GM21529 (cell line): ENCODE results near the gene SPARCL1.

ENCODE experiments used
- ATAC-seq: cut with Tn5 transposase; IDR thresholded peaks from one replicate; pipeline ENCODE4 v1.9.1; 2021; ENCODE audit not compliant: unreplicated experiment

The SPARCL1 gene

GRCh38 chr4:87541956-87542709, 13.0 kb upstream of the SPARCL1 start:
- ATAC-seq = no peak

- no peak for ATAC-seq
Measured at GRCh38 chr4:87541521-87541920, 12.3 kb upstream of the SPARCL1 start.

GRCh38 chr4:87540146-87541058, 11.2 kb upstream of the SPARCL1 start:
- ATAC-seq = no peak

DNA sequence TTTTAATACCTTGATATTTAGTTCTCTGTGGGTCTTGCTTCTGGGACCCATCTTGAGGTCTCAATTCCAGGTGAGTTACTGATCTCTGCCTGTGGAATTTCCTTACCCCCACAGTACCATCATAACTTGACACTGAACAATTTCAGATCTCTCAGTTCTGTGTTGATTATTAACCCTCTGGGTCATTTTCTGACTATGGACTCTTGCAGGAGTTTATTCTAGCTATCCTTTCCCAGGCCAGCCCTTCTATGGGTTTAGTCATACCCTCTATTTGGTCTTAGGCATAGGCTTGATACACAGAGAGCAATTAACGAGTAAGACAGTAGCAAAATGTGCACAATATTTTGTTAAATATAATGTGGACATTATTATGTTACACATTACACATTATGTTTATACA, 3.7 kb upstream of the SPARCL1 start:
- no peak for ATAC-seq

DNA sequence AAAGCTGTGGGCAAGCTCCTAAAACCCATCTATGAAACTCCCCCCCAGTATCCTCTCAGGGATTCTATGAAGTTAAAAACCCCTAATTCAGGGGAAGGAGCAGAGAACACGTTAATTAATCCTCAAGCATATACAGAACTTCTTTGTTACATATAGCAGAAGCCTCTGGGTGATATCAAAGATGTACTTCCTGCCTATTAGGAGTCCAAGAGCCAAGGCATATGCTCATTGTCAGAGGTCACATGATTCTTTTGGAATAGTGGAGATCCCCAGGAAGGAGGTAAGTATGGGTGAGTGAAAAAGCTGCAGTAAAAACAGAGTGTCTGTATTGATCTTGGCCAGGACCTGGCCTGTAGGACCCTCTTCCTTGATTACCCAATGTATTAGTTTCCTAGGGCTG, 2.9 kb upstream of the SPARCL1 start:
- no peak for ATAC-seq

DNA sequence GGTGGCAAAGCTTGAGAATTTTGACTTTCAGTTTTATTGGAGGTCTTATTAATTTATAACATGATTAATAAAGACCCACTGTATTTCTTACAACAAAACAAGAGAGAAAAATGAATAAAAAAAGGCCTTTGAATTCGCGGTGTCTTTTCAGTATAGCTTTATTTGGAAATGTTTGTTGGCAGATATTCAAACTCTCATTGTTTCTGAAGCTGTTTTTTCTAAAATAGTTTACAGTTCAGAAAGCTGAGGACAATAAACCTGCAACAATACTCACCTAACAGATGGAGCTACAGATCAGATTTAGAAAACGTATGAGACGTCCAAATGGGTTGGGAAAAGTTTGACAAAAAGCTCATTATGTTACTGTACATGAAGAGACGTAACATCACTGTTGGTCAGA, 2.4 kb upstream of the SPARCL1 start:
- ATAC-seq = no peak

GRCh38 chr4:87530868-87531267, 1.7 kb upstream of the SPARCL1 start:
- no peak for ATAC-seq

DNA sequence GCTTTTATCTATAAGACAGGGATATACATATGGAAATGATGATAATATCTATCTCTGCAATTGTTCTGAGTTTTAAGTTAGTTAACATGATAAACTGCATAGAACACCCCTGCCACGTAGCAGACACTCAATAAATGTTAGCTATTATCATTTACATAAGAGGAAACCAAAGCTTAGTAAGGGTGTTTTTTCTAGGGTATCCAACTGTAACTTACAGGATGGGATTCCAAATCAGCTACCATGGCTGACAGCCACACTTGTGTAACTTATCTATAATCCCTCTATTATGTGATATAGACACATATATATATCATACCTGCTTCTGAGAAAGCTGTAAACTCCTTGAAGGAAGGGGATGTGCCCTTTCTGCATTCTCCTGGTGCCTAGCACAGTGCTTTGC, 1.1 kb upstream of the SPARCL1 start:
- ATAC-seq = no peak

- no peak for ATAC-seq
Measured at GRCh38 chr4:87527431-87528220, 1.6 kb downstream of the SPARCL1 start.

DNA sequence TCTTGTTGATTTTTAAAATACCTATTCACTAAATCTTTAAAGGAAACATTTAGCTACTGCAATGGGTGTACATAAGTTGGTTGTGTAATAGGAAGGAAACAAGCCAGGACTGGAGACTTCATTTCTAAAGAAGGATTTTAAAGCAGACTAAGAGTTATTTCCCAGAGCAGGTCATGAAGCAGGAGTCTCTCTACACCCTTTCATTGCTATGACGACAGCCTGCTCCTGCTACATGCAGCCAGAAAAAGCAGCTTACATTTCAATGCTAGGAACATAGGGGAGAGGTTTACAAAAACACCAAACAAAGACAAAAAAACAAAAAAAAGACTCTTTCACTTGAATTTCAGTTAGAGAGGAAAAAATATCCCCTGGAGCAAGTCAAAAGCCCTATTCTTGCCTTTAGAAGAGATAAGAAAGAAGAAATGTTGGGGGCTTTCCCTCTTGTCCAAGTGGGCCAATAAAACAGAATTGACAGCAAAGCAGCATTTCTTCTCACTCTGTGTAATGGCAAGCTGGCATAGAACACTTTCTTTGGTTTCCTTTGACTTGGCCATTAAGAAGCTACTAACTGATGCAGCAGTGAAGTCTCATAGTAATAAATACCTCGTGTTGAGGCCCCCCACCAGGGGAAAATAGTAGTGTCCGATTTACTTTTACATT, 3.4 kb downstream of the SPARCL1 start:
- ATAC-seq = no peak

GRCh38 chr4:87524456-87524855, 4.7 kb downstream of the SPARCL1 start:
- ATAC-seq = no peak

DNA sequence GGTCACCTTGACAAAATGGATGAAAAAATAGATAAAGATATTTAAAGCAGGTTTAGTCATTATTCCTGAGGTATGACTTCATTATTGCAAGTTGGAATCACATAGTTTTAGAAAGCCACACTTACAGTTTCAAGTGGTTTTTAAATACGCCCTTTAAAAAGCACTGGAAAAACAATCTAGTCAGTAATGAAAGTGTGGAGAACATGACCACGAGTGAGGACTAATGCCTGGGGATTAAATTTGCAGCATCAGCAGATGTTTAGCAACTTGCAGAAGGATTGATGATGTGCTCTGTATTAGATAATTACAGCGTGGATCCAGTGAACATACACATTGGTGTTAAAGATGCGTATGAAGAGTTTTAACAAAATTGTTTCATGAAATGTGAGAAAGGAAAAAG, 5.9 kb downstream of the SPARCL1 start:
- no peak for ATAC-seq

GRCh38 chr4:87521757-87522374, 7.3 kb downstream of the SPARCL1 start:
- peak; percentile 70 for ATAC-seq

DNA sequence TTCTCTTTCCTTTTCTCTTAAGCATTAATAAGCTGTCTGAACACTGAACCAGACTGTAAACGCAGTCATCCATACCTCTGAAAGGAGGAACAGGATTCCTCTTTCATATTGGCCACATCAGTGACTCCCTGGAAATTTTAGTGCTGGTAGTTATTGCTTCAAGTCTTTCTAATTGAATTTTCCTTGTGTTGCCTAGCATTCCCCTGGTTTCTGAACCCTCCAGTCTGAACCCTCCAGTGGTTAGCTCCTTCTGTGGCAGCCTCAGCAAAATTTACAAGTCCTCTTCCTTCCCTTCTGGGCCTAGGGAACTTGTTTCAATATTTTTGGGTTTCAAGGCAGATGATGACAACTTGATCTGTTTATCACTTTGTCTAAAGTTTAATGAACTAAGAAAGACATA, 7.9 kb downstream of the SPARCL1 start:
- ATAC-seq = no peak

DNA sequence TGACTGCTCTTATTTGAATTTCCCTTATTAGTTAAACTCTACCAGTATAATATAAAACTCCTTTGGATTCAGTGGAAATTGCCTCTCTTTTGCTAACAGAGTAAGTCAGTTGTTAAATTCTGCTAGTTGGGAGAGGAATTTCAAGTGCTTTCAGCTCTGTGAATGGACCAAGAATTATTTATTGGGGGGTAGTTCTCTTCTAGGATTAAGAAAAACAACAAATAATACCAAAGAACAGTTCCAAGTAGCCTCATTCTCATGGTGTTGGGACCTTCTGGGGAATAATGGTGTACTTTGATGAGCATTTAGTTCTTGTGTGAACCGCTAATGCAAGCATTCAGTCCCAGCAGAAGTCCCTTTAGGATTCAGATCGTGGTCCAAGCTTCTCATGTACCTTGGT, 11.6 kb downstream of the SPARCL1 start:
- ATAC-seq = no peak

GRCh38 chr4:87516683-87517082, 12.5 kb downstream of the SPARCL1 start:
- no peak for ATAC-seq

- no peak for ATAC-seq
Measured at GRCh38 chr4:87512400-87512799, 16.8 kb downstream of the SPARCL1 start.

DNA sequence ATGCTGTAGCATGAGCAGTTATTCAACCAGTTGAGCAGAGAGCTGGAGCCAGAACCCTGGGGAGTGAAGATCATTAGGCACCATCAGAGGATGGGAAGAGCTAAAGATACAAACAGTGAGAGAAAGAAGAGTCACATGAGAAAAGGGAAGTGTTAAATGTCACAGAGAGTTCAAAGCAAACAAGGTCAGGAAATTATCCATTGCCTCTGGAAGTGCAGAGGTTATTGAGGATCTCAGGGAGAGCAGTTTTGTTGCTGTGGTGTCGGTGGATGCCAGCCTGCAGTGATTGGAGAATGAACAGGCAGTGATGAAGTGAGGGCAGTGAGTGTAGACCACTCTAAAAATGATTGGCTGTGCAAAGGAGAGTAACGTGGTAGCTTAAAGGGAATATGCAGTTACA, 17.7 kb downstream of the SPARCL1 start:
- ATAC-seq = no peak

DNA sequence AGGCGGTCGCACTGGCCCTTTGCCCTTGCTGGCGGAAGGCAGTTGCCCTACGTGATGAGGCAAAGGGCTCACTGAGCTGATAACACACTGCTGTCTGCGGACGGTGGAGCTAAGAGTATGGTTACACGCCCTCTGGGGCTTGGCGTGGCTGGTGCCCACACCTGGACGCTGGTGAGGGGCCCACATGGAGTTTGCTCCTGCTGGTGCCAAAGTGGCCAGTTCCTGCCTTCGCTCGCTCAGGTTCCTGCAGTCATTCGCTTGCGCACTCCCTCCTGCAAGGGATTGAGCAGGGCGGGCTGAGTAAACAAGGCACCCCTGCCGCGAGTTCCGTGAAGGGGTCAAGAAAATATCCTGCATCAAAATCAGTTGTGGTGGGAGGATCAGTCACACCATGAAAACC, 18.4 kb downstream of the SPARCL1 start:
- ATAC-seq = no peak

GRCh38 chr4:87506974-87507701, 22.0 kb downstream of the SPARCL1 start:
- no peak for ATAC-seq
